HCT116 (cell line): ENCODE results near the gene GALNT6. TPM values are rescaled to one million over a fixed set of nuclear protein-coding genes. Genes with fewer than 3 reads are reported as not detected.

ENCODE experiments used
- ATAC-seq: fragments of 200-7000 bp; cut with Tn5 transposase; 2 replicates; pipeline ENCODE4 v1.9.1; 2020; ENCODE audit warnings: mild to moderate bottlenecking, moderate library complexity
- BruUV-seq: library from RNA; stranded (reverse); fragments of 400-500 nt; replicated peaks from 2 replicates; lab custom pipeline; 2021; lab: Mats Ljungman, UMichigan
- CTCF ChIA-PET: fragments of 300-600 bp; sonication (Branson Sonifier 250); formaldehyde crosslinking; loops from one replicate; lab custom pipeline; 2021; ENCODE audit warnings: antibody characterized with exemption; lab: Charles Lee
- POLR2A ChIA-PET: fragments of 300-600, 350-600 bp; sonication (Branson Sonifier 250); formaldehyde crosslinking; loops from one replicate; lab custom pipeline; 2021; ENCODE audit warnings: antibody characterized with exemption; lab: Charles Lee
- RAD21 ChIA-PET, 2 experiments: fragments of 300-600 bp; sonication (Branson Sonifier 250); formaldehyde crosslinking; loops; one replicate each; lab custom pipeline; 2023; ENCODE audit warnings: low total read pairs in 2 of 2; ENCODE audit not compliant: uncharacterized antibody in 2 of 2, unreplicated experiment in 2 of 2, low non-redundant PET in 1 of 2; lab: Charles Lee
- DNase-seq: peaks from one replicate; pipeline ENCODE4 v3.0.0-alpha.2; 2010; ENCODE audit warnings: low read depth, low spot score
- H2AFZ ChIP-seq: fragments of 200-600 bp; shearing (Covaris generic), sonication (generic); 2 replicates; pipeline ENCODE4 v1.6.1; 2017; ENCODE audit warnings: low read depth, mixed run types, mixed read lengths, antibody characterized with exemption, low read length; ENCODE audit not compliant: poor library complexity, severe bottlenecking
- H3K27ac ChIP-seq: 2 replicates; pipeline ENCODE4 v1.5.1; 2012; ENCODE audit warnings: low read depth, low read length
- H3K27me3 ChIP-seq: fragments of 200-600 bp; sonication (generic); 2 replicates; pipeline ENCODE4 v1.6.1; 2016; ENCODE audit warnings: mixed run types, low read length, mixed read lengths; ENCODE audit not compliant: insufficient read depth
- H3K36me3 ChIP-seq, 2 experiments: fragments of 200-500 bp in 1 of 2; fragments of 200-600 bp in 1 of 2; sonication (Bioruptor generic) in 1 of 2; sonication (generic) in 1 of 2; 2 replicates each; pipeline versions ENCODE4 v1.5.1 to v1.6.1; 2014 to 2016; ENCODE audit warnings: low read length in 2 of 2, inconsistent platforms in 1 of 2, mixed read lengths in 1 of 2, mixed run types in 1 of 2; ENCODE audit not compliant: insufficient read depth in 2 of 2, control insufficient read depth in 1 of 2
- H3K4me1 ChIP-seq, 2 experiments: fragments of 200-600 bp in 1 of 2; sonication (generic) in 1 of 2; 2 replicates each; pipeline versions ENCODE4 v1.5.1 to v1.6.1; 2012 to 2017; ENCODE audit warnings: low read length in 2 of 2, inconsistent platforms in 1 of 2, mild to moderate bottlenecking in 1 of 2, mixed read lengths in 1 of 2, mixed run types in 1 of 2, moderate library complexity in 1 of 2; ENCODE audit not compliant: insufficient read depth in 2 of 2, control insufficient read depth in 1 of 2
- H3K4me2 ChIP-seq: fragments of 200-600 bp; sonication (generic); 2 replicates; pipeline ENCODE4 v1.6.1; 2017; ENCODE audit warnings: mixed run types, low read length, mixed read lengths
- H3K4me3 ChIP-seq, 2 experiments: fragments of 200-600 bp in 1 of 2; sonication (generic) in 1 of 2; replicated peaks in 1 of 2; 2 replicates each; pipeline ENCODE4 v1.5.1; 2011 to 2016; ENCODE audit warnings: low read length in 2 of 2, control low read depth in 1 of 2, low read depth in 1 of 2, mild to moderate bottlenecking in 1 of 2, mixed read lengths in 1 of 2, mixed run types in 1 of 2
- H3K79me2 ChIP-seq: fragments of 200-600 bp; sonication (generic); 2 replicates; pipeline ENCODE4 v1.6.1; 2017; ENCODE audit warnings: mild to moderate bottlenecking, mixed run types, low read length, moderate library complexity, mixed read lengths; ENCODE audit not compliant: insufficient read depth
- H3K9ac ChIP-seq: fragments of 200-600 bp; sonication (generic); 2 replicates; pipeline ENCODE4 v1.6.1; 2016; ENCODE audit warnings: low read length, mixed read lengths
- H3K9me2 ChIP-seq: fragments of 200-600 bp; sonication (generic), shearing (Covaris generic); 2 replicates; pipeline ENCODE4 v1.6.1; 2017; ENCODE audit warnings: mixed run types, mild to moderate bottlenecking, moderate library complexity; ENCODE audit not compliant: insufficient read depth
- H3K9me3 ChIP-seq, 2 experiments: fragments of 200-500 bp in 1 of 2; fragments of 200-600 bp in 1 of 2; sonication (Bioruptor generic) in 1 of 2; sonication (generic) in 1 of 2; 2 replicates each; pipeline ENCODE4 v1.6.1; 2014 to 2017; ENCODE audit warnings: low read length in 2 of 2, mixed read lengths in 2 of 2, inconsistent platforms in 1 of 2, low read depth in 1 of 2, mild to moderate bottlenecking in 1 of 2, mixed run types in 1 of 2, moderate library complexity in 1 of 2; ENCODE audit not compliant: control insufficient read depth in 1 of 2, insufficient read depth in 1 of 2
- H4K20me1 ChIP-seq: fragments of 200-600 bp; sonication (generic), shearing (Covaris generic); 2 replicates; pipeline ENCODE4 v1.6.1; 2017; ENCODE audit warnings: mixed run types, mild to moderate bottlenecking, moderate library complexity; ENCODE audit not compliant: insufficient read depth
- CBX3 ChIP-seq: IDR thresholded peaks from 2 replicates; pipeline ENCODE4 v1.6.1; 2012; ENCODE audit warnings: low read depth
- CEBPB ChIP-seq: IDR thresholded peaks from 2 replicates; pipeline ENCODE4 v1.6.1; 2012; ENCODE audit warnings: low read depth
- EGR1 ChIP-seq: IDR thresholded peaks from 2 replicates; pipeline ENCODE4 v1.6.1; 2012; ENCODE audit warnings: low read depth
- ELF1 ChIP-seq: IDR thresholded peaks from 2 replicates; pipeline ENCODE4 v1.6.1; 2012; ENCODE audit warnings: low read depth, borderline replicate concordance
- EZH2 ChIP-seq: fragments of 200-600 bp; sonication (generic); IDR thresholded peaks from 2 replicates; pipeline ENCODE4 v1.6.1; 2017; ENCODE audit warnings: antibody characterized with exemption, mixed run types
- EZH2phosphoT487 ChIP-seq: fragments of 200-600 bp; IDR thresholded peaks from 2 replicates; pipeline ENCODE4 v1.6.1; 2018; ENCODE audit warnings: antibody characterized with exemption, borderline replicate concordance
- FOSL1 ChIP-seq: IDR thresholded peaks from 2 replicates; pipeline ENCODE4 v1.6.1; 2012; ENCODE audit warnings: low read depth
- JUND ChIP-seq: IDR thresholded peaks from 2 replicates; pipeline ENCODE4 v1.6.1; 2012
- MAX ChIP-seq: IDR thresholded peaks from 2 replicates; pipeline ENCODE4 v1.6.1; 2012
- POLR2A ChIP-seq: IDR thresholded peaks from 2 replicates; pipeline ENCODE4 v1.7.0; 2011; ENCODE audit warnings: borderline replicate concordance; ENCODE audit not compliant: insufficient read depth, insufficient read length; ENCODE audit errors: extremely low read depth
- RAD21 ChIP-seq: IDR thresholded peaks from 2 replicates; pipeline ENCODE4 v1.6.1; 2012; ENCODE audit warnings: low read depth, mild to moderate bottlenecking
- SRF ChIP-seq: IDR thresholded peaks from 2 replicates; pipeline ENCODE4 v1.6.1; 2012; ENCODE audit warnings: low read depth
- TCF7L2 ChIP-seq: IDR thresholded peaks from 2 replicates; pipeline ENCODE4 v1.7.0; 2011; ENCODE audit warnings: borderline replicate concordance, inconsistent platforms; ENCODE audit not compliant: insufficient read depth, insufficient read length; ENCODE audit errors: extremely low read depth
- YY1 ChIP-seq: IDR thresholded peaks from 2 replicates; pipeline ENCODE4 v1.6.1; 2011; ENCODE audit warnings: low read length, low read depth, moderate library complexity, mild to moderate bottlenecking; ENCODE audit not compliant: insufficient replicate concordance; ENCODE audit errors: extremely low read depth
- ZFX ChIP-seq: fragments of 450-650 bp; IDR thresholded peaks from 2 replicates; pipeline ENCODE4 v1.6.1; 2017
- ZNF274 ChIP-seq: fragments of 200-500 bp; sonication (Bioruptor generic); IDR thresholded peaks from 2 replicates; pipeline ENCODE4 v1.6.1; 2014; ENCODE audit warnings: mild to moderate bottlenecking, low read depth, low read length, inconsistent platforms
- intact Hi-C: fragments of 100-400 bp; cut with micrococcal nuclease; formaldehyde crosslinking; loops from 2 replicates; pipeline ENCODE4 v1.10.0; 2022
- total RNA-seq: library from RNA; stranded (reverse); gene quantifications from one replicate; pipeline ENCODE4 v1.2.1, GENCODE V29; 2021; ENCODE audit not compliant: unreplicated experiment
- TF ChIP-seq, protein P1 (sequence below): IDR thresholded peaks from 2 replicates; pipeline ENCODE4 v1.6.1; 2012

Gene GALNT6
- total RNA-seq, 1 experiment from 2014 or later: 16.4 TPM

GRCh38 chr12:51374361-51374760 lies 16.8 kb downstream of the GALNT6 start:
- Histone ChIP-seq H3K4me1 (peaks cover 16 to 23% of the 10 kb centered on the region in 2 experiments), H3K9me2 (no peaks in the 10 kb centered on the region), H3K27ac (no peak overlapping the region), H3K27me3 (no peaks in the 10 kb centered on the region), H3K9ac (no peak overlapping the region), H3K36me3 (peaks cover 0 to 2% of the 10 kb centered on the region in 2 experiments; a peak in 1 of 4 replicates), H4K20me1 (no peaks in the 10 kb centered on the region), H3K79me2 (no peaks in the 10 kb centered on the region), H3K4me3 (no peak overlapping the region), H3K9me3 (no peaks in the 10 kb centered on the region), H2AFZ (no peak overlapping the region), H3K4me2 (no peak overlapping the region)
- no peak for DNase-seq
- ChIA-PET CTCF (no interaction called here), RAD21 (no interaction called here), POLR2A (no interaction called here)
- no TSS peak for BruUV-seq
- ATAC-seq: no peak
- TF ChIP-seq RAD21 (no peak), POLR2A (no peak), ELF1 (no peak), CBX3 (no peak), SRF (no peak), ZNF274 (no peak), MAX (no peak), FOSL1 (no peak), YY1 (no peak), EZH2phosphoT487 (no peak), EGR1 (no peak), EZH2 (no peak), ZFX (no peak), CEBPB (no peak), TCF7L2 (no peak), JUND (no peak)
- TF ChIP-seq, protein P1, sequence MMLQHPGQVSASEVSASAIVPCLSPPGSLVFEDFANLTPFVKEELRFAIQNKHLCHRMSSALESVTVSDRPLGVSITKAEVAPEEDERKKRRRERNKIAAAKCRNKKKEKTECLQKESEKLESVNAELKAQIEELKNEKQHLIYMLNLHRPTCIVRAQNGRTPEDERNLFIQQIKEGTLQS: no peak
- intact Hi-C loops: no loop called here
